Activated CD4-positive, alpha-beta T cell treated with anti-CD3 and anti-CD28 coated beads, Interleukin-2, amount 50 U/mL, for 16 hours (primary cell): ENCODE measurements around the gene LRRC39.

Experiments used
- DNase-seq: peaks from one replicate; pipeline ENCODE4 v3.0.0-alpha.2; 2020

LRRC39 gene

GRCh38 chr1:100146958-100147357 lies 31.1 kb downstream of the LRRC39 start:
- no peak for DNase-seq

GRCh38 chr1:100145116-100145515 lies 32.9 kb downstream of the LRRC39 start:
- DNase-seq, result no peak

- DNase-seq, result no peak
These were observed 35.7 kb downstream of the LRRC39 start for GRCh38 chr1:100142343-100142742.

- no peak for DNase-seq
These were observed 36.9 kb downstream of the LRRC39 start for GRCh38 chr1:100141192-100141591.

- DNase-seq, result no peak
These were observed 40.5 kb downstream of the LRRC39 start for GRCh38 chr1:100137602-100138001.

- DNase-seq, result no peak
These were observed 43.2 kb downstream of the LRRC39 start for GRCh38 chr1:100134872-100135271.

- peak; percentile 98 for DNase-seq
These were observed 45.2 kb downstream of the LRRC39 start, which contains the start of the genes SASS6 and TRMT13 for GRCh38 chr1:100132566-100133477. SASS6 (minus strand) TSS chr1:100132930; CDS start chr1:100132814, 116 bp downstream. TRMT13 (plus strand) TSS chr1:100133163; CDS start chr1:100133169, 6 bp downstream.

GRCh38 chr1:100131623-100132022 lies 46.4 kb downstream of the LRRC39 start:
- DNase-seq, result no peak

- no peak for DNase-seq
These were observed 47.4 kb downstream of the LRRC39 start for GRCh38 chr1:100130552-100131077.

GRCh38 chr1:100127226-100127625 lies 50.8 kb downstream of the LRRC39 start:
- no peak for DNase-seq

GRCh38 chr1:100122177-100122576 lies 55.9 kb downstream of the LRRC39 start:
- DNase-seq, result no peak

GRCh38 chr1:100115524-100115923 lies 62.5 kb downstream of the LRRC39 start:
- no peak for DNase-seq

- DNase-seq, result no peak
These were observed 68.4 kb downstream of the LRRC39 start for GRCh38 chr1:100109554-100110066.

GRCh38 chr1:100107696-100108095 lies 70.4 kb downstream of the LRRC39 start:
- DNase-seq, result no peak

GRCh38 chr1:100101564-100101963 lies 76.5 kb downstream of the LRRC39 start:
- no peak for DNase-seq

GRCh38 chr1:100100202-100100601 lies 77.9 kb downstream of the LRRC39 start:
- DNase-seq, result no peak
